Activated CD8-positive, alpha-beta memory T cell treated with anti-CD3 and anti-CD28 coated beads, Interleukin-2, amount 50 U/mL, for 4 hours (primary cell): ENCODE measurements around the gene DBX2.
"Not testable (repeated sequence)": the region's sequence is repeated elsewhere in the genome, so short reads cannot be mapped to it uniquely, and the experiment has no call there.

ENCODE experiments used
- DNase-seq: peaks from one replicate; pipeline ENCODE4 v3.0.0-alpha.2; 2020

The DBX2 gene

DNA sequence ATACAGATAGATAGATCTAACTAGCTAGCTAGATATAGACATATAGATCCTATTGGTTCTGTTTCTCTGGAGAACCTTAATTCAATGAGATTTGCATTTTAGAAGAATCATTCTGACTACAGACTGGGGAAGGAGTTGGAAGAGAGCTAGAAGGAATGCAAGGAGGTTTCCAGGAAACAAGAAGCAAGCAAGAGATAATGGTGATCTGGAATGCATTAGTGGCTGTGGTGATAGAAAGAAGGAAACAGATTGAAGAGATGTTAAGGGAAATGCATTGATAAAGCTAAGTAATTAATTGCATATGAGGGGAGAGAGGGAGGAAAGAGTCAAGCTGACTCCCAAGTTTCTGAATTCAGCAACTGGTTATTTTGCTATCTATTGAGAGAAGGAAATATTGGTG lies 42.7 kb downstream of the DBX2 start:
- no peak for DNase-seq

DNA sequence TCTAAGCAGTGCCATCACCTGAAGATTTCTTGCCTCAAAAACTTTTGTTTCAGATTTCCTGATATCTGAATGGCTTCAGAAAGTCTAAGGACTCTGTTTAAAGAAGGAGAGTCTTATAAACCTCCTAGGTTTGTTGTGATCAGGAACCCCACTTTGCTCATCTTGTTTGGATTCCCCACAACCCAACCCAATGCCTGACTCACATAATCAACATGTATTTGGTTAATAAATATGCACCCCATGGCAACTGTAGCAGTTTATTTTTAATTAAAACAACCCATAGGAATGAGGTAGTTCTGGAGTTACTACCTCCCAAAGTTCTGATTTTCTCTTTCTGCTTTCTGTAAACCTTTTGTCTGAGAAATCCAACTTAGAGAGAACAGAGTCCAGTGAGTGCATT lies 51.5 kb downstream of the DBX2 start:
- no peak for DNase-seq

DNA sequence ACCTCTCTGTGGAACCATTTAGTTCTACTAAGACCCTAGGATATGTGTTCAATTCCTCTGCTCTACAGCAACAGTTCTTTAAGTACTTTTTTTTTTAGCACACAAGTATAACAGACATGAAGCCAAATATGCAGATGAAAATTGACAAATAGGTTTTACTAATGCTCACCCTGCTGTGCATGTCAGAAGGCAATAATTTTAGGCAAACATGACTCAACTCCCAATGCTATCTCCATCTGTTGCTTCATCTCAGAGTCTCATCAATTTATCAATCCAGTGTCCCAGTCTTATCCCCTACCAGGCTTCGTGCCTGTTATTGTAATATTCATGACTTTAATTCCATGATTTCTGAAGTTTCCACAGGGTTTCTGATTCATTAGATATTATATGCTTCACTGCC lies 57.7 kb downstream of the DBX2 start:
- DNase-seq = no peak

DNA sequence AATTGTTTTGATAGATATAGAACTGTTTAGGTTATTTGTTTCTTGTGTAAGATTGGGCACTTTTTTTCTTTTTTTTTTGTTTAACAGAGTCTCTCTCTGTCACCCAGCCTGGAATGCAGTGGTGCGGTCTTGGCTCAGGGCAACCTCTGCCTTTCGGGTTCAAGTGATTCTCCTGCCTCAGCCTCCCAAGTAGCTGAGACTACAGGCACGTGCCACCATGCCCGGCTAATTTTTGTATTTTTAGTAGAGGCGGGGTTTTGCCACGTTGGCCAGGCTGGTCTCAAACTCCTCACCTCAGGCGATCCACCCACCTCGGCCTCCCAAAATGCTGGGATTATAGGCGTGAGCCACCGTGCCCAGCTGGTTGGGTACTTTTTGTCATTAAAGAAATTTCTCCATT lies 66.0 kb downstream of the DBX2 start:
- DNase-seq = not testable (repeated sequence)

DNA sequence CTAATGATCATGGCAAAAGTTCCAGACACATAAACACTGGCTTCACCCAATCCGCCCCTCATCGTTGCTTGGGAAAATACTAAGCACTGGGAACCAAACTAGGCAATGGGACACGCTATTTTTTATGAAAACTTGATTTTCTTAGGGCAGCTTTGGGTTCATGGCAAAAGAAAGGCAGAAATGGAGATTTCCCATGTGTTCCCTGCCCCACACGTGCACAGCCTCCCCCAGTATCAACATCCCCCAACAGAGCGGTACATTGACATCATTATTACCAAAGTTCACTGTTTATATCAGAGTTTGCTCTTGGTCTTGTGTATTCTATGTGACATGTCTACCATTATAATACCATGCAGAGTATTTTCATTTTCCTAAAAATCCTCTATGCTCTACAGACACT lies 71.0 kb downstream of the DBX2 start:
- DNase-seq = no peak

DNA sequence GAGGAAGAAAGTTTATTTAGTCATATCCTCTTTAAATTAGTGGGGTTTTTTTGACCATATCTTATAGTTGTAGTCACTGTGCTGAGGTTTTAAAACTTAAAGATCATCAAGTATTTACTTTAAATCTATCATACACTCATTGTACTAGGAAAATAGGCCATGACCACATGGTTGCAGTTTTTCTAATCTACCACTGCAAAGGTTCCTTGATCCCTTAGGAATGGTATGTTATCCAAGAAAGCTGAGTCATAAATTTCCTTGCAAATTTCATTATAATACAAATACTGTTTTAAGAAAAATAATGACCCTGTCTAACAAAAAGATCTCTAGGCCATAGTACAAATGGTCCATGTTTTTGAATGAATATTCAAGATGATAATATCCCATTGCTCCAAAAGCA lies 74.7 kb downstream of the DBX2 start:
- DNase-seq = no peak

DNA sequence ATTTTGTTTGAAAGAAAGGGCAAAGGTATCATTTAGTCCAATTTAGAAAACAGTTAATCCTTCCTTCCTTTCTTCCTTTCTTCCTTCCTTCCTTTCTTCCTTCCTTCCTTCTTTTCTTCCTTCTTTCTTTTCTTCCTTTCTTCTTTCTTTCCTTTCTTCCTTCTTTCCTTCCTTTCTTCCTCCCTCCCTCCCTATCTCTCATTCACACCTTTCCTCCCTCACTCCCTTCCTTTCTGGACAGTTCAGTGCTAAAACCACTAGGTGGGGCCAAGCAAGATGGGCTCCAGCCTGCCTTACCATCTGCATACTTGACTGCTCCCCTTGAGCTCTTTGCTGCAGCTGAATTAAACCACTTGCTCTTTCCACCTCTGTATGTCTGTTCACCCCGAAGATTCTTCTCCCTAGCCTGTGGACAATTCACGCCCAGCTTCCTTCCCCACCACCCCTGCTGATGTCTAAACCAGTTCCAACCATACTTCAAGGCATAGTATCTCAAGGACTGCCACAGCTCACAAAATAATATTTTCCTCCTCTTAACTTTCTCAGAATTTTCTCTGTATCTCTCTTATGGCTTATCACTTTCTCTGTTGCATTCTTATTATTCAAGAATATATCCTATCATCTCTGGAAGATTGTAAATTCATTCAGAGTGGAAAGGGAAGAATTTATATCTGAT lies 78.0 kb downstream of the DBX2 start:
- DNase-seq = no peak

DNA sequence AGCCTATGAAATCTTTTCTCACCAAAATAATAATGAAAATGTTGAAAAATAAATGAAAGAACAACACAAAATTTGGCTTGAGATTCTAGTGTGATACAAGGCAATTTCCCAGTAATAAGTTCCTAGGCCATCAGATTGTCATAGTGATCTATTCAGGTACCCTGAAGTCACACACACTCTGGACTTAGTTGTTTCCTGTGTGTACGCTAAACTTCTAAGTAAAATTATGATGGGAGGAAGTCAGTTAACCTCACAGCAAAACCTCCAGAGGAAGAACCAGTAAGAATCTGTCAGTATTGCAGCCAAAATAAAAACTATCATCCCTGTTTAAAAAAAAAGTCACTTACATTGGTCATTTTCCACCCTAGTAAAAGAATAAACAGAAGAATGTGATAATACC lies 81.9 kb downstream of the DBX2 start:
- no peak for DNase-seq
